Gastroesophageal sphincter (tissue), 4 donors: ENCODE measurements around the gene SFMBT2. TPM values are rescaled to one million over a fixed set of nuclear protein-coding genes. Genes with fewer than 3 reads are reported as not detected.

ENCODE experiments used
- ATAC-seq: fragments of 150-250 bp; one replicate; pipeline ENCODE4 v1.9.1; 2016; ENCODE audit warnings: mild to moderate bottlenecking, moderate library complexity
- H3K27ac ChIP-seq, 4 donors: fragments of 200-600 bp; sonication (generic) in 3 of 4; 1 replicate in 3 of 4; 2 replicates in 1 of 4; pipeline ENCODE4 v1.5.1; 2016 to 2019
- H3K27me3 ChIP-seq: fragments of 200-600 bp; sonication (generic); one replicate; pipeline ENCODE4 v1.5.1; 2019
- H3K36me3 ChIP-seq, 2 donors: fragments of 200-600 bp; sonication (generic); one replicate each; pipeline ENCODE4 v1.5.1; 2019; ENCODE audit warnings: control low read depth in 1 of 2
- H3K4me1 ChIP-seq, 3 donors: fragments of 200-600 bp; sonication (generic); 1 replicate in 2 of 3; 2 replicates in 1 of 3; pipeline ENCODE4 v1.5.1; 2016 to 2019; ENCODE audit warnings: control low read depth in 2 of 3
- H3K4me3 ChIP-seq, 2 donors: fragments of 200-600 bp; sonication (generic); one replicate each; pipeline ENCODE4 v1.5.1; 2019; ENCODE audit warnings: mild to moderate bottlenecking in 1 of 2, moderate library complexity in 1 of 2
- H3K9me3 ChIP-seq, 3 donors: fragments of 200-600 bp; sonication (generic); one replicate each; pipeline ENCODE4 v1.5.1; 2017 to 2019; ENCODE audit warnings: control low read depth in 2 of 3
- EP300 ChIP-seq: sonication (generic); formaldehyde crosslinking; IDR thresholded peaks from one replicate; pipeline ENCODE4 v1.6.1; 2017; ENCODE audit warnings: antibody characterized with exemption, mild to moderate bottlenecking
- POLR2A ChIP-seq, 2 donors: fragments of 450-650 bp; IDR thresholded peaks; one replicate each; pipeline ENCODE4 v1.6.1; 2017; ENCODE audit warnings: antibody characterized with exemption in 2 of 2, mild to moderate bottlenecking in 2 of 2, moderate library complexity in 1 of 2
- POLR2AphosphoS5 ChIP-seq: sonication (generic); formaldehyde crosslinking; IDR thresholded peaks from one replicate; pipeline ENCODE4 v1.6.1; 2017; ENCODE audit warnings: antibody characterized with exemption
- WGBS, 2 donors: methylation state at CpG; one replicate each; pipeline ENCODE4 v1.1.5; 2018; ENCODE audit warnings: low coverage in 1 of 2; 5-methylcytosine and 5-hydroxymethylcytosine counted together
- total RNA-seq, 4 donors: library from RNA; depleted of rRNA; stranded (reverse); fragments of >200 nt; gene quantifications; one replicate each; pipeline ENCODE4 v1.1.0, GENCODE V29; 2016
- TF ChIP-seq, protein P1 (sequence below), 4 experiments: fragments of 200-600 bp in 2 of 4; fragments of 450-650 bp in 2 of 4; sonication (generic) in 1 of 4; IDR thresholded peaks; one replicate each; pipeline ENCODE4 v1.5.1; 2017 to 2019; ENCODE audit warnings: antibody characterized with exemption in 4 of 4, mild to moderate bottlenecking in 2 of 4, moderate library complexity in 2 of 4

Gene SFMBT2
- total RNA-seq, 4 donors from 2014 or later: 6.9 to 14.3 (median 11.4) TPM

- no peak for ATAC-seq
- Histone ChIP-seq H3K9me3 (peaks cover 0 to 10% (median 0%) of the 10 kb centered on the region in 3 donors), H3K4me1 (peaks cover 0 to 3% (median 0%) of the 10 kb centered on the region in 3 donors), H3K36me3 (no peaks in the 10 kb centered on the region), H3K27me3 (no peaks in the 10 kb centered on the region), H3K4me3 (no peak overlapping the region), H3K27ac (no peak overlapping the region)
- TF ChIP-seq, protein P1, sequence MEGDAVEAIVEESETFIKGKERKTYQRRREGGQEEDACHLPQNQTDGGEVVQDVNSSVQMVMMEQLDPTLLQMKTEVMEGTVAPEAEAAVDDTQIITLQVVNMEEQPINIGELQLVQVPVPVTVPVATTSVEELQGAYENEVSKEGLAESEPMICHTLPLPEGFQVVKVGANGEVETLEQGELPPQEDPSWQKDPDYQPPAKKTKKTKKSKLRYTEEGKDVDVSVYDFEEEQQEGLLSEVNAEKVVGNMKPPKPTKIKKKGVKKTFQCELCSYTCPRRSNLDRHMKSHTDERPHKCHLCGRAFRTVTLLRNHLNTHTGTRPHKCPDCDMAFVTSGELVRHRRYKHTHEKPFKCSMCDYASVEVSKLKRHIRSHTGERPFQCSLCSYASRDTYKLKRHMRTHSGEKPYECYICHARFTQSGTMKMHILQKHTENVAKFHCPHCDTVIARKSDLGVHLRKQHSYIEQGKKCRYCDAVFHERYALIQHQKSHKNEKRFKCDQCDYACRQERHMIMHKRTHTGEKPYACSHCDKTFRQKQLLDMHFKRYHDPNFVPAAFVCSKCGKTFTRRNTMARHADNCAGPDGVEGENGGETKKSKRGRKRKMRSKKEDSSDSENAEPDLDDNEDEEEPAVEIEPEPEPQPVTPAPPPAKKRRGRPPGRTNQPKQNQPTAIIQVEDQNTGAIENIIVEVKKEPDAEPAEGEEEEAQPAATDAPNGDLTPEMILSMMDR (IDR thresholded peaks at IDR 0.05): no peak
- TF ChIP-seq POLR2AphosphoS5 (no peak), POLR2A (IDR thresholded peaks at IDR 0.05) (no peak), EP300 (no peak)
- WGBS, 2 donors: 61 to 78% methylated on average over 9 of the region's 9 CpGs
Measured at GRCh38 chr10:7311218-7311849, 99.5 kb downstream of the SFMBT2 start.

- Histone ChIP-seq H3K4me3 (no peak overlapping the region), H3K9me3 (peaks cover 0 to 10% (median 0%) of the 10 kb centered on the region in 3 donors), H3K27me3 (no peaks in the 10 kb centered on the region), H3K27ac (no peak overlapping the region), H3K36me3 (no peaks in the 10 kb centered on the region), H3K4me1 (peaks cover 0 to 12% (median 3%) of the 10 kb centered on the region in 3 donors)
- 93% methylated on average over 6 of the region's 8 CpGs; no CpG with 5 or more reads in 1 of the 2 donors for WGBS, 2 donors
- TF ChIP-seq POLR2AphosphoS5 (no peak), EP300 (no peak)
- ATAC-seq: no peak
Measured at GRCh38 chr10:7310076-7310475, 100.8 kb downstream of the SFMBT2 start.

DNA sequence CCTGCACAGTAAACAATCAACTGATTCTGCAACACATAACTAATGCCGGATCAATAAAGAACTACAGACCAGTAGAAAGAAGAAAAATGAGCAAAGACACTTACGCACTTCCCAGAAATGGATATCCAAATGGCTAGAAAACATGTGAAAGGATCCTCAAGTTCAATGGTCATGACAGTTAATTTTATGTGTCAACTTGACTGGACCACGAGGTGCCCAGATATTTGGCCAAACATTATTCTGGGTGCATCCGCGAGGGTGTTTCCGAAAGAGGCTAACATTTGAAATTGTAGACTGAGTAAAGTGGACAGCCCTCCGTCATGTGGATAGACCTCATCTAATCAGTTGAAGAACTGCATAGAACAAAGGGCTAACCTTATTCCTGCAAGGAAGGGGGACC is 102.0 kb downstream of the SFMBT2 start:
- Histone ChIP-seq H3K4me1 (peaks cover 0 to 14% (median 3%) of the 10 kb centered on the region in 3 donors), H3K4me3 (no peak overlapping the region), H3K27ac (no peak overlapping the region), H3K36me3 (no peaks in the 10 kb centered on the region), H3K9me3 (peaks cover 0 to 10% (median 0%) of the 10 kb centered on the region in 3 donors), H3K27me3 (no peaks in the 10 kb centered on the region)
- 85 to 98% methylated on average over 4 to 7 of the region's 7 CpGs for WGBS, 2 donors
- ATAC-seq: no peak
- TF ChIP-seq, protein P1 (IDR thresholded peaks at IDR 0.05): no peak
- TF ChIP-seq EP300 (no peak), POLR2AphosphoS5 (no peak), POLR2A (IDR thresholded peaks at IDR 0.05) (no peak)

DNA sequence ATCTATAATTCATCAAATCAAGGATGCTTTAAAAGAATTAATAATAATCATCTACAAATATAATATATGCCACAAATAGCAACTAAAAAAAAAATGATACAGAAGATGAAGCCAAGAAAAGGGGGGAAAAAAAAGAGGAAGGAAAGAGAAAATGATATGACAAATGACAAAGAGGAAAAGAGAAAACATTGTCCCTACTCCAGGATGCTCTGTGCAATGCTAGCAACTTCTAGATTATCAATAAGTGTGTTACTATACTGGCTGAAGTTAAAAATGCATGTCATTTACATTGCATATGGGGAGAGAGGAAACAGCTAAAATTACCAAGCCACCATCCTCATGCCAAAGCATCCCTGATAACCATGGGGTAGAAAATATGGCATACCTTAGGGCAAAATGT is 104.2 kb downstream of the SFMBT2 start:
- H3K27me3 ChIP-seq: no peaks in the 10 kb centered on the region
- no peak for ATAC-seq
- H3K27ac ChIP-seq: peak overlapping the region in 1 of 4 donors; percentile 45
- peaks cover 0 to 10% (median 0%) of the 10 kb centered on the region in 3 donors for H3K9me3 ChIP-seq
- no peaks in the 10 kb centered on the region for H3K36me3 ChIP-seq
- TF ChIP-seq, protein P1 (IDR thresholded peaks at IDR 0.05): no peak
- no peak for TF ChIP-seq POLR2AphosphoS5
- TF ChIP-seq POLR2A (IDR thresholded peaks at IDR 0.05): no peak
- TF ChIP-seq EP300: no peak
- H3K4me3 ChIP-seq: no peak overlapping the region
- peaks cover 6 to 34% (median 8%) of the 10 kb centered on the region in 3 donors for H3K4me1 ChIP-seq

DNA sequence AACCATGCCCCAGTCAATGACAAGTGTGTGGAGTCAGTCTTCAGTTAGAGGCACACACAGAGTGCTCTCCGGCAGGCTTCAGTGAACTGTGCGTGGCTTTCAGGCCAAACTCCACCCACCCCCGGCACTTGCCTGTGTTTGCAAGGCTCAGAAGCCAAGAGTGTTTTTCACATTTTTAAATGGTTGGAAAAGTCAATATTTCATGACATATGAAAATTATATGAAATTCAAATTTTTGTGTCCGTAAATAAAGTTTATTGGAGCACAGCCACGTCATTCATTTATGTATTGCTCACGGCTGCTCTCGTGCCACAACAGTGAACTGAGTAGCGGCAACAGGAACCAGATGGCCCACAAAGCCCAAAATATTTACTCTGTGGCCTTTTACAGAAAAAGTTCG is 104.7 kb downstream of the SFMBT2 start:
- ATAC-seq: no peak
- TF ChIP-seq POLR2AphosphoS5 (peak; percentile 32), POLR2A (IDR thresholded peaks at IDR 0.05) (no peak), EP300 (no peak)
- TF ChIP-seq, protein P1 (IDR thresholded peaks at IDR 0.05): no peak
- Histone ChIP-seq H3K4me1 (peaks cover 7 to 39% (median 8%) of the 10 kb centered on the region in 3 donors), H3K27me3 (no peaks in the 10 kb centered on the region), H3K36me3 (no peaks in the 10 kb centered on the region), H3K9me3 (peaks cover 0 to 10% (median 0%) of the 10 kb centered on the region in 3 donors), H3K4me3 (no peak overlapping the region), H3K27ac (peak overlapping the region in 3 of 4 donors; percentile 3 to 45 (median 6))
- WGBS, 2 donors: 22 to 23% methylated on average over 4 to 9 of the region's 9 CpGs
